Duodenal mucosa (tissue), 2 donors: Measurements from ENCODE around the gene CDT1.
A peak's percentile ranks its signal among the peaks of the same experiment; 100 is the strongest.
"Not testable (repeated sequence)": the region's sequence is repeated elsewhere in the genome, so short reads cannot be mapped to it uniquely, and the experiment has no call there.

Source experiments
- H3K27ac ChIP-seq: one replicate; pipeline ENCODE4 v1.7.0; 2013; ENCODE audit warnings: low read depth, low read length
- H3K27me3 ChIP-seq, 2 donors: one replicate each; pipeline ENCODE4 v1.7.0; 2013; ENCODE audit warnings: low read length in 2 of 2, control low read depth in 1 of 2; ENCODE audit not compliant: insufficient read depth in 2 of 2, control insufficient read depth in 1 of 2
- H3K36me3 ChIP-seq, 2 donors: one replicate each; pipeline ENCODE4 v1.7.0; 2013; ENCODE audit warnings: low read length in 2 of 2, control low read depth in 1 of 2; ENCODE audit not compliant: insufficient read depth in 2 of 2, control insufficient read depth in 1 of 2
- H3K4me1 ChIP-seq, 2 donors: one replicate each; pipeline ENCODE4 v1.7.0; 2013; ENCODE audit warnings: low read length in 2 of 2, control low read depth in 1 of 2; ENCODE audit not compliant: insufficient read depth in 2 of 2, control insufficient read depth in 1 of 2
- H3K4me3 ChIP-seq, 2 donors: one replicate each; pipeline ENCODE4 v1.7.0; 2013; ENCODE audit warnings: low read length in 2 of 2, low read depth in 1 of 2
- H3K9ac ChIP-seq, 2 donors: one replicate each; pipeline ENCODE4 v1.7.0; 2013; ENCODE audit warnings: low read length in 2 of 2, low read depth in 1 of 2
- H3K9me3 ChIP-seq, 2 donors: one replicate each; pipeline ENCODE4 v1.7.0; 2013; ENCODE audit warnings: low read length in 2 of 2, control low read depth in 1 of 2; ENCODE audit not compliant: control insufficient read depth in 1 of 2

Gene CDT1

DNA sequence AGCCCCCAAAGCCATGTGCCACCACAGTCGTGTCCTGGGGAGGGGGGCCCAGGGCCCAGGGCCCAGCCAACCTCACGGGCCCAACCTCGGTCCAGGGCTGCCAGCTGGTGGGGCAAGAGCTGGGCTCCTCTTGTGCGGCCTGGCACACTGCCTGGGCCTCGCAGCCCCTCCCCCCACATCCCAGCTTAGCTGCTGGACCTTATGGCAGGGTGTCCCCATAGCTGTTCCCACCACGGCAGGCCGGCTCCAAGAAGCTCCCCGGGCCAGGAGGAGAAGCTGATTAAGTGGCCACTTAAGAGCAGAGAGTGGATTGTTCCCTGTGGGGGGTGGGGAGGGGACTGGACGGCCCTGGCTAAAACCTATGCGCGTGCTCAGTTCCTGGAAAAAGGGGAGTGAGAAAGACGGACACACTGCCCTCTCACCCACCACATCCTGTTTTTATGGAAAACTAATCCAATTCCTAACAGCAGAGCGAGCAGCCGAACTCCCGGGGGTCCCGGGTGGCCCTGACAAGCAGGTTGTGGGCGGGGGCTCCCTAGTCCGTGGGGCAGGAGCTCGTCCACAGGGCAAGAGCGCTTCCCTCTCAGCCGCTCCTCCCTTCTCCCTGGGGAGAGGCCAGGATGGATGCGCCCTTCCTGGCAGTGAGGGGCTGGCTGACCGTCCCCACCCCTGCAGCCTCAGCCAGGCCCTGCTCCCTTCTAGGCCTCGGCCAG is 35.4 kb upstream of the CDT1 start:
- Histone ChIP-seq H3K9ac (no peak overlapping the region), H3K27me3 (no peaks in the 10 kb centered on the region), H3K4me3 (no peak overlapping the region), H3K27ac (no peak overlapping the region), H3K36me3 (no peaks in the 10 kb centered on the region), H3K4me1 (peaks cover 31 to 45% of the 10 kb centered on the region in 2 donors), H3K9me3 (no peaks in the 10 kb centered on the region)

DNA sequence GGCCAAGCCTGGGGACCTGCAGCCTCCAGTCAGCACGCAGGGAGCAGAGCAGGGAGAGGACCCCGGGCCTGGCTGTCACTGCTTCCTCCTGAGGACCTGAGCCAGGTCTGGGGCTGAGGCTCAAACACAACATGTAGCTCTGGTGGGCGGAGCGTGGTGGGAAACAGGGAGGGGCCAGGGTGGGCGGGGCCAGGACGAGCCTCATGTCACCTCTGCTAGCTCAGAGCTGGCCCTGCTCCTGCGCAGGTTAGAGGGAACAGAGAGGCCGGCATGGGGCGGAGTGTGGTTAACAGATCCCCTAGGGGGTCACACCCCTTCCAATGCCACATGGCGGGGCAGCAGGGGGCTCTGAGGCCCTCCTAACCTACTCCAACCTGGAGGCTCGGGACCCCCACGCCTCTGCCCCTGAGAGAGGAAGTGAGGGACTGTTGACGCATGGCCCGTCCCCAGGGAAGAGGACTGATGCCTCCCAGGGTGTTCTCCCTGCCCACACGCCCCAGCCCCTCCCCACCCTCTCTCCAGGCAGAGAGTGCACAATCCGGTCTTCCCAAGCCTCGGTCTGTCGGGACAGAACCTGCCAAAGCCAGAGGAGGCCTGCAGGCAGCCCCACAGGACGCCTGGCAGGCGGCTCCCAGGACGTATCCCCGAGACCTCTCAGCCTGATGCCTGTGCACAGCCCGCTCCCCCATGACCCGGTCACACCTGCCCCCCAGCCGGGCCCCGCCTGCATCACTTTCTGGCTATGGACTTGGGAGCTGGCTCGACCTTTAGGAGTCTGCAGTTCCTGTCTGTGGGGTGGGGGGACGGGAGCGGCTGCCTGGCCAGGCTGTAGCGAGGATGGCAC is 33.8 kb upstream of the CDT1 start:
- H3K27me3 ChIP-seq = no peaks in the 10 kb centered on the region
- peak overlapping the region; percentile 58 for H3K27ac ChIP-seq
- H3K9me3 ChIP-seq = no peaks in the 10 kb centered on the region
- peak overlapping the region in 1 of 2 donors; percentile 49 for H3K9ac ChIP-seq
- H3K4me1 ChIP-seq = peaks cover 31 to 46% of the 10 kb centered on the region in 2 donors
- no peak overlapping the region for H3K4me3 ChIP-seq
- H3K36me3 ChIP-seq = no peaks in the 10 kb centered on the region

DNA sequence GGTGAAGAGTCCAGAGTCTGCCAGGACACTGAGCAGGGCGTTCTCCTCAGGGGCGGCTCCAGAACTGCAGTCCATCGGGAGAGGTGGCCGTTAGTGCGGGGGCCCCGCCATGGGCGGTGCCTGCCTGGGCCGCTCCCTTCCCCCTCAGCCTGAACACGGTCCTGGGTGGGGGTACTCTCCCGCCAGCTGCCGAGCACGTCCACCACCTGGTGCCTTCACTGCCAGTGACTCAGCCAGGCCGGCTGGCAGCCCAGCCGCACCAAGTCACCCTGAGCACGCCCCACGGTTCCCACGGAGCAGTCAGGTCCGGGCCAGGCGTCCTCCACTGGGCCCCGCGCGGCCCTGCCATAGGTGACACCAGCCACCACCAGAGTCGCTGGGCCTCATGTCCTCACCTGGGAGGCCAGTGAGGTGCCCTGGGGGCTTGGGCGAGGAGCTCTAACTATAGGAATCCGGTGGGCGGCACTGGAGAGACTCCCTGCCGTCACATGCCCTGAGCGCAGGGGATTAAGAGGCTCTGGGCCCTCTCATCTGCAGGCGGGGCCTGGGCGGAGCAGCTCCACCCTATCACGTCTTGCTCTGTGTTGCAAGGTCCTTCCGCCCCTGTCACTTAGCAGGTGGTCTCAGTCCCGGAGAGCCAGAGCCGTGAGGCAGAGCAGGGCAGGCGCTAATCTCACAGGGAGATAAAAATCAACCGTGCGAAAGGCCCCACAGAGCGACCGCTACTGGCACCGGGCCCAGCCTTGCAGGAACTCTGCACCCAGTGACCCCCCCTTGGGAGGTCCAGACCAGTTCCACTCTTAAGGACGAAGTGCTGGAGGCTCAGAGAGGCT is 32.9 kb upstream of the CDT1 start:
- no peaks in the 10 kb centered on the region for H3K9me3 ChIP-seq
- peak overlapping the region; percentile 58 for H3K27ac ChIP-seq
- no peaks in the 10 kb centered on the region for H3K36me3 ChIP-seq
- peak overlapping the region; percentile 45 to 50 for H3K4me3 ChIP-seq
- peaks cover 31 to 46% of the 10 kb centered on the region in 2 donors for H3K4me1 ChIP-seq
- peak overlapping the region; percentile 30 to 49 for H3K9ac ChIP-seq
- no peaks in the 10 kb centered on the region for H3K27me3 ChIP-seq

DNA sequence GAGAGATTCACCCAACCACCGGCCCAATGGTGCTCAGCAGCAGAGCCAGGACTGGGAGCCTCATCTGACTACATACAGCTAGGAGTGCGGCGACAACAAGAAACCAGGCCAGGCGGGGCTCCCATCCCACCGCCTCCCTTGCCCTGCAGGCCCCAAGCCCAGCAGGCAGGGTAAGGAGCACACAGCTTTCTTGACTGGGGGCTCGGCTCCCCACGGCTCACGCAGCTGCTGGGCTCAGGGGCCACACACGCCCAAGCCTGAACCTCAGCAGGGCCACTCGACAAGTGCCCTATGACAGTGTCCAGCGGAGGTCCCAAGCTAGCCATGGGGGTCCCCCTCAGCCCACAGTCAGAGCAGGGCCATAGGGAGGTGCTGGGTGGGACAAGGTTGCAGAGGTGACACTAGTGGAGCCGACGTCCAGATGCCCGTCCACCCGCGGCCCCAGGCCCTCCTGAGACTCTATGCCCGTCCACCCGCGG is 32.3 kb upstream of the CDT1 start:
- Histone ChIP-seq H3K27ac (no peak overlapping the region), H3K4me1 (peaks cover 31 to 46% of the 10 kb centered on the region in 2 donors), H3K27me3 (no peaks in the 10 kb centered on the region), H3K36me3 (no peaks in the 10 kb centered on the region), H3K9ac (peak overlapping the region in 1 of 2 donors; percentile 30), H3K9me3 (no peaks in the 10 kb centered on the region), H3K4me3 (peak overlapping the region; percentile 45 to 50)

DNA sequence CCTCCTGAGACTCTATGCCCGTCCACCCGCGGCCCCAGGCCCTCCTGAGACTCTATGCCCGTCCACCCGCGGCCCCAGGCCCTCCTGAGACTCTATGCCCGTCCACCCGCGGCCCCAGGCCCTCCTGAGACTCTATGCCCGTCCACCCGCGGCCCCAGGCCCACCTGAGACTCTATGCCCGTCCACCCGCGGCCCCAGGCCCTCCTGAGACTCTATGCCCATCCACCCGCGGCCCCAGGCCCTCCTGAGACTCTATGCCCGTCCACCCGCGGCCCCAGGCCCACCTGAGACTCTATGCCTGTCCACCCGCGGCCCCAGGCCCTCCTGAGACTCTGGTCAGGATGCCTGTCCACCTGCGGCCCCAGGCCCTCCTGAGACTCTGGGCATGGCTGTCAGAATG is 31.8 kb upstream of the CDT1 start:
- H3K4me1 ChIP-seq = peaks cover 31 to 46% of the 10 kb centered on the region in 2 donors
- H3K36me3 ChIP-seq, H3K9ac ChIP-seq, H3K9me3 ChIP-seq, H3K27me3 ChIP-seq, H3K27ac ChIP-seq, H3K4me3 ChIP-seq: not testable (repeated sequence)

DNA sequence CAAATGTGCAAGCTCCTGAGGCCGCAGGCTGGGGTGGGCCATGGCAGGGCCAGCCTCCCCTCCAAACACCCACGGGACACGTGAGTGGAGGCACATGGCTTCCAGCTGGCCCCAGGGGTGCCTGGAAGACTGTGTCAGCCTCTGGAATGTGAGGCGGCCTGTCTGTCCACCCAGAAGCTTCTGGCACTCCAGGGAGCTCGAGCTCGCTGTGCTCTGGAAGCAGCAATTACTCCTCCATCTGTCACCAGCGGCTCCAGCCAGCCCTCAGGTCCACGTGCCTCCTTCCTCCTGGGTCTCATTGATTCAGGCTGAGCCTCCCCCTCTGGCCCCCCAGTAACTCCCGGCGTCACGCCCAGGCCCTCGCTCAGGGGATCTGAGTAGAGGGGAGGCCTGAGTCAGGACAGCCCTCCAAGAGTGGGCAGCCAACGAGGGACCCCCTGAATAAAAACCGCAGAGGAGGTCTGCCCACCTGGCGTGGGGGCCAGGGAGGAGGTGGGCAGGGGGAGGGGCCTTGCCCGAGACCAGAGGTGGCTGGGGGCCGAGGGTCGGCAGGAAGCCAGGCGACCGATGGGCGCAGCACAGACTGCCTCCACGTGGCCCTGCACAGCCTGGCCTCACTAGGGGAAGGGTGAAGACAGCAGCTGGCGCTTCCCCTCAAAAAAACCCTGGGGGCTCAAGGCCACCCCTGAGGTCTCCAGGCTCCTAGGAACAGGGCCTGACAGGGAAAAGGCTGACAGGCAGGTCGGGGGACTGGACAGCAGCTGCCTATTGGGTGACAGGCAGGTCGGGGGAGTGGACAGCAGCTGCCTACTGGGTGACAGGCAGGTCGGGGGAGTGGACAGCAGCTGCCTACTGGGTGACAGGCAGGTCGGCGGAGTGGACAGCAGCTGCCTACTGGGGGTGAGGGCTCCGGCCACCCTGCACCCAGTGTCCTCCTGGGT is 30.4 kb upstream of the CDT1 start:
- H3K27ac ChIP-seq = no peak overlapping the region
- no peak overlapping the region for H3K9ac ChIP-seq
- peaks cover 26 to 41% of the 10 kb centered on the region in 2 donors for H3K4me1 ChIP-seq

DNA sequence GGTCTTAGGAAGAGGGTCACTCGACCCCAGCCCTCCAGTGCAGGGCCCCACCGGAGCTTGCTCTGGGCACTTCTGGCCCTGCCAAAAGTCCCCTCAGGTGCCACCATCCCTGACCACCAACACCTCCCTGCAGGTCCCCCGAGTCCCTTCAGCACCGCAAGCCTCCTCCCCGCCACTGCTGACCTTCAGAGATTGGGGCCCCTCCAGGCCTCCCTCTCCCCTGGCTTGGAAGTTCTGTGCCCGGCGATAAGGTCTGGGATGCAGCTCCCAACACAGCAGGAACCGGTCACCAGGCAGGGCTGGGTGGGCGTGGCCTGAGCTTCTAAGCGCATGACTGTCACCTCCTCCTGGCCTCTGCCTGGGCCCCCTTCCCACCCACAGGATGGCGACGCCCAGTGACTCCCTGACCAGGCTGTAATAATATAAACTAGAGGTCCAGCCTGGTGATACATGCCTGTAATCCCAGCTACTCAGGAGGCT is 29.7 kb upstream of the CDT1 start:
- H3K4me1 ChIP-seq = peaks cover 19 to 35% of the 10 kb centered on the region in 2 donors
- H3K4me3 ChIP-seq = no peak overlapping the region
- H3K9me3 ChIP-seq = no peaks in the 10 kb centered on the region
- no peak overlapping the region for H3K9ac ChIP-seq
- H3K27me3 ChIP-seq = no peaks in the 10 kb centered on the region
- no peak overlapping the region for H3K27ac ChIP-seq
- H3K36me3 ChIP-seq = no peaks in the 10 kb centered on the region

More for the DNA sequence above, 30.4 kb upstream of the CDT1 start:
- Histone ChIP-seq H3K9me3 (no peaks in the 10 kb centered on the region), H3K36me3 (no peaks in the 10 kb centered on the region), H3K27me3 (no peaks in the 10 kb centered on the region), H3K4me3 (no peak overlapping the region)

DNA sequence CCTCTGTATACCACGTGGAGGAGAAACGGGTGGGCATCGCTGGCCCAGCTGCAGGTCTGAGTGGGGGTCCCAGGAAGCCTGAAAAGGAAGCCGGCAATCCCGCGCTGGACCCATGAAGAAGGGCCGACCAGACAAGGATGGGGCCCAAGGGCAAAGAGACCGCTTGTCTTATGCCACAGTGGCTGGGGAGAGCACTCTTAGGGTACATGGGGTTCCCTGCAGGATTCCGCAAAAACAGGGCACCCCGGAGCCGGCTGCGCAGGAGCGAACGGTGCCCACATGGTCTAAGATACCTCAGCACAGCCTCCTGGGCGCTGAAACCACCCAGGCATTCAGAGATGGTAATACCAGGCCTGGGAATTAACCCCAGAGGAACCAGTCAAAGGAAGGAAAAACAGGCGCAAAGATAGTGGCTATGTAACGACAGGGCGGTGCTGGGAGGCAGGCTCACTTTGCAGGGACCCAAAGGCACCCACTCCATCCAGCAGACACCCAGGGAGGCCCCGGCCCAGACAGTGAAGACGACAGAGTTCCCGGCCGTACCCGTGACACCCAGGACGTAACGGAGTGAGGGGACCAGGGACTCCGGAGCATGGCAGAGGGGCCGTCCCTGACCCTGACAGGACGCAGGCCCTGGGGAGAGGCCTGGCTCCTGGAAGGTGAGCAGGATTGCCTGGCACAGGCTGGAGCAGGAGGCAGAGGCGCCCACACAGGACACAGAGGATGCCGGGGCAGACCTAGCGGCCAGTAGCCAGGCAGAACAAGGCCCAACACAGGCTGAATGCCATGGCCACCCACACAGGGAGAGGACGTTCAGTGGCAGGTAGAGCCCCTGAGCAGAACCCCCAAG is 28.8 kb upstream of the CDT1 start:
- Histone ChIP-seq H3K4me3 (no peak overlapping the region), H3K27me3 (no peaks in the 10 kb centered on the region), H3K27ac (no peak overlapping the region), H3K4me1 (peaks cover 16 to 31% of the 10 kb centered on the region in 2 donors), H3K9ac (no peak overlapping the region), H3K9me3 (no peaks in the 10 kb centered on the region), H3K36me3 (no peaks in the 10 kb centered on the region)
